WTC11 (cell line): ENCODE results near the gene FAM9C. TPM values are rescaled to one million over a fixed set of nuclear protein-coding genes. Genes with fewer than 3 reads are reported as not detected.

Source experiments
- ATAC-seq: fragments of 200-7000 bp; cut with Tn5 transposase; 2 replicates; pipeline ENCODE4 v1.10.0; 2021; ENCODE audit warnings: mild to moderate bottlenecking, moderate library complexity
- CTCF ChIA-PET: fragments of 300-600 bp; sonication (Branson Sonifier 250); formaldehyde crosslinking; loops from one replicate; lab custom pipeline; 2021; ENCODE audit warnings: antibody characterized with exemption; lab: Charles Lee
- POLR2A ChIA-PET: fragments of 350-600 bp; sonication (Branson Sonifier 250); formaldehyde crosslinking; loops from one replicate; lab custom pipeline; 2021; ENCODE audit warnings: antibody characterized with exemption; lab: Charles Lee
- DNase-seq: peaks from one replicate; pipeline ENCODE4 v3.0.0; 2021; ENCODE audit warnings: low spot score
- H3K27ac Mint-ChIP-seq: 2 replicates; pipeline ENCODE4 v1.8.0; 2021; ENCODE audit warnings: mixed read lengths
- H3K27me3 Mint-ChIP-seq: 2 replicates; pipeline ENCODE4 v1.8.0; 2021; ENCODE audit warnings: low read depth, mild to moderate bottlenecking, moderate library complexity, mixed read lengths
- H3K36me3 Mint-ChIP-seq: 2 replicates; pipeline ENCODE4 v1.8.0; 2021; ENCODE audit warnings: mixed read lengths
- H3K4me1 Mint-ChIP-seq: 2 replicates; pipeline ENCODE4 v1.8.0; 2022; ENCODE audit warnings: mixed read lengths
- H3K4me3 Mint-ChIP-seq: 2 replicates; pipeline ENCODE4 v1.8.0; 2021; ENCODE audit warnings: mild to moderate bottlenecking, moderate library complexity, mixed read lengths
- H3K9me3 Mint-ChIP-seq: 2 replicates; pipeline ENCODE4 v1.8.0; 2021; ENCODE audit warnings: mixed read lengths
- ATF1 ChIP-seq: sonication (generic); formaldehyde crosslinking; IDR thresholded peaks from 2 replicates; pipeline ENCODE4 v1.8.1; 2023; ENCODE audit warnings: mild to moderate bottlenecking, moderate library complexity, missing genetic modification reagents
- ATF2 ChIP-seq: sonication (generic); formaldehyde crosslinking; IDR thresholded peaks from 2 replicates; pipeline ENCODE4 v1.8.1; 2022; ENCODE audit warnings: low read depth, missing genetic modification reagents, borderline replicate concordance
- CBFB ChIP-seq: sonication (generic); formaldehyde crosslinking; IDR thresholded peaks from 2 replicates; pipeline ENCODE4 v1.8.1; 2022; ENCODE audit warnings: mild to moderate bottlenecking, low read depth, missing genetic modification reagents
- CREB1 ChIP-seq: sonication (generic); formaldehyde crosslinking; IDR thresholded peaks from 2 replicates; pipeline ENCODE4 v1.8.0; 2023; ENCODE audit warnings: mild to moderate bottlenecking, missing genetic modification reagents
- EMX1 ChIP-seq: fragments of 250-450 bp; sonication (Bioruptor Pico); IDR thresholded peaks from 2 replicates; pipeline ENCODE4 v1.8.0; 2021; ENCODE audit warnings: mild to moderate bottlenecking
- ERG ChIP-seq: fragments of 250-450 bp; sonication (Bioruptor Pico); IDR thresholded peaks from 2 replicates; pipeline ENCODE4 v1.8.0; 2021; ENCODE audit warnings: mild to moderate bottlenecking
- FOXJ3 ChIP-seq: sonication (generic); formaldehyde crosslinking; IDR thresholded peaks from 2 replicates; pipeline ENCODE4 v1.9.0; 2021; ENCODE audit warnings: missing genetic modification reagents, mild to moderate bottlenecking, borderline replicate concordance
- GABPB1 ChIP-seq: sonication (generic); formaldehyde crosslinking; IDR thresholded peaks from 2 replicates; pipeline ENCODE4 v1.8.1; 2023; ENCODE audit warnings: mild to moderate bottlenecking, missing genetic modification reagents
- HMGXB4 ChIP-seq: sonication (generic); formaldehyde crosslinking; IDR thresholded peaks from 2 replicates; pipeline ENCODE4 v1.8.1; 2023; ENCODE audit warnings: mild to moderate bottlenecking, moderate library complexity, missing genetic modification reagents
- MAX ChIP-seq: sonication (generic); formaldehyde crosslinking; IDR thresholded peaks from 2 replicates; pipeline ENCODE4 v1.8.0; 2022; ENCODE audit warnings: mild to moderate bottlenecking, missing genetic modification reagents
- NR3C1 ChIP-seq: sonication (generic); formaldehyde crosslinking; conservative IDR thresholded peaks from 2 replicates; pipeline ENCODE4 v1.8.1; 2023; ENCODE audit warnings: low read depth, mild to moderate bottlenecking, missing genetic modification reagents
- OVOL2 ChIP-seq: fragments of 250-450 bp; sonication (Bioruptor Pico); IDR thresholded peaks from 2 replicates; pipeline ENCODE4 v1.9.0; 2021; ENCODE audit warnings: mild to moderate bottlenecking, borderline replicate concordance
- SP1 ChIP-seq: sonication (generic); formaldehyde crosslinking; conservative IDR thresholded peaks from 2 replicates; pipeline ENCODE4 v1.8.1; 2022; ENCODE audit warnings: missing genetic modification reagents
- STAT6 ChIP-seq: sonication (generic); formaldehyde crosslinking; conservative IDR thresholded peaks from 2 replicates; pipeline ENCODE4 v1.8.1; 2023; ENCODE audit warnings: mild to moderate bottlenecking, low read depth, missing genetic modification reagents, moderate library complexity
- ZBTB21 ChIP-seq: sonication (generic); formaldehyde crosslinking; IDR thresholded peaks from 2 replicates; pipeline ENCODE4 v1.8.1; 2023; ENCODE audit warnings: mild to moderate bottlenecking, missing genetic modification reagents, borderline replicate concordance
- ZNF232 ChIP-seq: sonication (generic); formaldehyde crosslinking; IDR thresholded peaks from 2 replicates; pipeline ENCODE4 v1.8.0; 2022; ENCODE audit warnings: mild to moderate bottlenecking, missing genetic modification reagents
- ZNF317 ChIP-seq: sonication (generic); formaldehyde crosslinking; IDR thresholded peaks from 2 replicates; pipeline ENCODE4 v1.8.1; 2023; ENCODE audit warnings: low read depth, mild to moderate bottlenecking, moderate library complexity, missing genetic modification reagents, borderline replicate concordance
- ZNF423 ChIP-seq: fragments of 250-450 bp; sonication (Bioruptor Pico); IDR thresholded peaks from 2 replicates; pipeline ENCODE4 v2.1.2; 2022; ENCODE audit warnings: mild to moderate bottlenecking, moderate library complexity
- ZNF671 ChIP-seq: fragments of 250-450 bp; sonication (Bioruptor Pico); IDR thresholded peaks from 2 replicates; pipeline ENCODE4 v1.8.0; 2021; ENCODE audit warnings: mild to moderate bottlenecking
- total RNA-seq: library from RNA; stranded (reverse); gene quantifications from 3 replicates; pipeline ENCODE4 v1.2.3, GENCODE V29; 2021

The FAM9C gene
- total RNA-seq, 1 experiment from 2014 or later: 0.28 TPM

- DNase-seq (peak; percentile 12), ATAC-seq (peak; percentile 47)
- POLR2A ChIA-PET: interaction anchor here (1.0 kb wide), 1 partner anchor 54 kb away, joined by 5 read pairs; the partner anchor contains the start of gene TMSB4X
- Mint-ChIP-seq H3K27me3 (no peaks in the 10 kb centered on the region), H3K27ac (peak overlapping the region; percentile 95), H3K9me3 (no peaks in the 10 kb centered on the region), H3K4me1 (peaks cover 51% of the 10 kb centered on the region), H3K36me3 (no peaks in the 10 kb centered on the region), H3K4me3 (no peak overlapping the region; the same call in 1 of the 2 replicates)
- TF ChIP-seq FOXJ3 (CRISPR knock-in tag): no peak
- CTCF ChIA-PET: no interaction called here
These were observed 15.4 kb downstream of the FAM9C start for GRCh38 chrX:13028871-13029636.

GRCh38 chrX:13026877-13027652, 17.4 kb downstream of the FAM9C start:
- no peak overlapping the region for H3K27ac Mint-ChIP-seq
- DNase-seq (no peak), ATAC-seq (no peak)
- H3K9me3 Mint-ChIP-seq: no peaks in the 10 kb centered on the region
- ChIA-PET POLR2A (no interaction called here), CTCF (no interaction called here)
- H3K4me1 Mint-ChIP-seq: peaks cover 66% of the 10 kb centered on the region
- H3K36me3 Mint-ChIP-seq: no peaks in the 10 kb centered on the region
- H3K27me3 Mint-ChIP-seq: no peaks in the 10 kb centered on the region
- H3K4me3 Mint-ChIP-seq: no peak overlapping the region
- TF ChIP-seq EMX1: no peak
- TF ChIP-seq CBFB: no peak
- TF ChIP-seq ZNF317 (CRISPR knock-in tag): no peak
- TF ChIP-seq ATF2 (CRISPR knock-in tag): no peak
- TF ChIP-seq GABPB1 (CRISPR knock-in tag): no peak
- no peak for TF ChIP-seq ATF1 (CRISPR knock-in tag)
- TF ChIP-seq OVOL2 (CRISPR knock-in tag): no peak

- H3K4me1 Mint-ChIP-seq: peaks cover 49% of the 10 kb centered on the region
- ATAC-seq: no peak
- TF ChIP-seq STAT6 (CRISPR knock-in tag): no peak
- no peak for TF ChIP-seq ATF2 (CRISPR knock-in tag)
- no peak for TF ChIP-seq GABPB1 (CRISPR knock-in tag)
- no peak for TF ChIP-seq ZBTB21
- TF ChIP-seq ZNF671: no peak
- DNase-seq: no peak
- ChIA-PET CTCF (no interaction called here), POLR2A (no interaction called here)
- H3K4me3 Mint-ChIP-seq: no peak overlapping the region
- H3K9me3 Mint-ChIP-seq: no peaks in the 10 kb centered on the region
- no peaks in the 10 kb centered on the region for H3K27me3 Mint-ChIP-seq
- H3K27ac Mint-ChIP-seq: no peak overlapping the region
- H3K36me3 Mint-ChIP-seq: no peaks in the 10 kb centered on the region
These were observed 19.4 kb downstream of the FAM9C start for GRCh38 chrX:13024986-13025385.

- ChIA-PET POLR2A (no interaction called here), CTCF (no interaction called here)
- no peaks in the 10 kb centered on the region for H3K36me3 Mint-ChIP-seq
- peaks cover 39% of the 10 kb centered on the region for H3K4me1 Mint-ChIP-seq
- ATAC-seq: no peak
- H3K27me3 Mint-ChIP-seq: no peaks in the 10 kb centered on the region
- no peak overlapping the region for H3K27ac Mint-ChIP-seq
- no peak overlapping the region for H3K4me3 Mint-ChIP-seq
- no peaks in the 10 kb centered on the region for H3K9me3 Mint-ChIP-seq
- no peak for DNase-seq
- TF ChIP-seq CREB1 (CRISPR knock-in tag): no peak
- TF ChIP-seq MAX (CRISPR knock-in tag): no peak
- no peak for TF ChIP-seq NR3C1
- no peak for TF ChIP-seq SP1 (CRISPR knock-in tag)
- no peak for TF ChIP-seq ZNF423 (CRISPR knock-in tag)
- no peak for TF ChIP-seq ZNF232
- TF ChIP-seq HMGXB4: no peak
- no peak for TF ChIP-seq ATF1 (CRISPR knock-in tag)
- TF ChIP-seq ERG: no peak
These were observed 20.4 kb downstream of the FAM9C start for GRCh38 chrX:13023979-13024378.
